Astrocyte (in vitro differentiated cells and primary cell): ENCODE results near the gene FMNL1. TPM values are rescaled to one million over a fixed set of nuclear protein-coding genes. Genes with fewer than 3 reads are reported as not detected.

Experiments used
- DNase-seq: peaks from one replicate; pipeline ENCODE4 v3.0.0-alpha.2; 2010; ENCODE audit warnings: low read depth
- FAIRE-seq: peaks from 2 replicates; lab custom pipeline; 2011; peaks lifted over from hg19 to GRCh38; lab: Jason Lieb, UNC
- H2AFZ ChIP-seq: 2 replicates; pipeline ENCODE4 v1.6.0; 2012; ENCODE audit warnings: low read depth, low read length, inconsistent platforms
- H3K27ac ChIP-seq: 2 replicates; pipeline ENCODE4 v1.5.1; 2011; ENCODE audit warnings: low read depth, low read length, inconsistent platforms
- H3K27me3 ChIP-seq: 2 replicates; pipeline ENCODE4 v1.6.0; 2011; ENCODE audit warnings: low read length, inconsistent platforms; ENCODE audit not compliant: insufficient read depth
- H3K36me3 ChIP-seq: 2 replicates; pipeline ENCODE4 v1.5.1; 2011; ENCODE audit warnings: low read length, inconsistent platforms; ENCODE audit not compliant: insufficient read depth
- H3K4me1 ChIP-seq: 2 replicates; pipeline ENCODE4 v1.5.1; 2011; ENCODE audit warnings: low read length, inconsistent platforms; ENCODE audit not compliant: insufficient read depth
- H3K4me2 ChIP-seq: 2 replicates; pipeline ENCODE4 v1.6.0; 2012; ENCODE audit warnings: low read length, inconsistent platforms
- H3K4me3 ChIP-seq: 2 replicates; pipeline ENCODE4 v1.5.1; 2011; ENCODE audit warnings: low read depth, mild to moderate bottlenecking, low read length, inconsistent platforms; ENCODE audit not compliant: insufficient read depth
- H3K79me2 ChIP-seq: 2 replicates; pipeline ENCODE4 v1.6.0; 2012; ENCODE audit warnings: mild to moderate bottlenecking, low read length, inconsistent platforms; ENCODE audit not compliant: insufficient read depth
- H3K9ac ChIP-seq: 2 replicates; pipeline ENCODE4 v1.6.0; 2012; ENCODE audit warnings: mild to moderate bottlenecking, low read length, inconsistent platforms
- H3K9me3 ChIP-seq: 2 replicates; pipeline ENCODE4 v1.5.1; 2012; ENCODE audit warnings: low read depth, mild to moderate bottlenecking, low read length, inconsistent platforms; ENCODE audit not compliant: insufficient read depth
- H4K20me1 ChIP-seq: 2 replicates; pipeline ENCODE4 v1.6.0; 2012; ENCODE audit warnings: low read length, inconsistent platforms; ENCODE audit not compliant: insufficient read depth
- H3K27ac Mint-ChIP-seq: one replicate; pipeline ENCODE4 v1.8.0; 2021; ENCODE audit warnings: mild to moderate bottlenecking, mixed read lengths; ENCODE audit not compliant: unreplicated experiment
- H3K27me3 Mint-ChIP-seq: one replicate; pipeline ENCODE4 v1.8.0; 2021; ENCODE audit warnings: low read depth, mixed read lengths; ENCODE audit not compliant: unreplicated experiment
- H3K36me3 Mint-ChIP-seq: one replicate; pipeline ENCODE4 v1.8.0; 2021; ENCODE audit warnings: low read depth, mixed read lengths; ENCODE audit not compliant: unreplicated experiment
- H3K4me1 Mint-ChIP-seq: one replicate; pipeline ENCODE4 v1.8.0; 2021; ENCODE audit warnings: low read depth, mixed read lengths; ENCODE audit not compliant: unreplicated experiment
- H3K4me3 Mint-ChIP-seq: one replicate; pipeline ENCODE4 v1.8.0; 2021; ENCODE audit warnings: mild to moderate bottlenecking, moderate library complexity, mixed read lengths; ENCODE audit not compliant: unreplicated experiment
- H3K9me3 Mint-ChIP-seq: one replicate; pipeline ENCODE4 v1.8.0; 2021; ENCODE audit warnings: mild to moderate bottlenecking, mixed read lengths; ENCODE audit not compliant: unreplicated experiment
- EZH2 ChIP-seq: IDR thresholded peaks from 2 replicates; pipeline ENCODE4 v1.6.1; 2012; ENCODE audit warnings: mild to moderate bottlenecking, low read length, inconsistent platforms; ENCODE audit not compliant: insufficient read depth
- total RNA-seq: library from RNA; stranded (reverse); gene quantifications from 2 replicates; pipeline ENCODE4 v1.2.1, GENCODE V29; 2021
- TF ChIP-seq, protein P1 (sequence below): IDR thresholded peaks from 2 replicates; pipeline ENCODE4 v1.5.1; 2011; ENCODE audit warnings: low read depth, mild to moderate bottlenecking, inconsistent platforms, low read length, moderate library complexity; ENCODE audit not compliant: insufficient read depth

Gene FMNL1
- total RNA-seq, 1 donor from 2014 or later, result 4.0 TPM

DNA sequence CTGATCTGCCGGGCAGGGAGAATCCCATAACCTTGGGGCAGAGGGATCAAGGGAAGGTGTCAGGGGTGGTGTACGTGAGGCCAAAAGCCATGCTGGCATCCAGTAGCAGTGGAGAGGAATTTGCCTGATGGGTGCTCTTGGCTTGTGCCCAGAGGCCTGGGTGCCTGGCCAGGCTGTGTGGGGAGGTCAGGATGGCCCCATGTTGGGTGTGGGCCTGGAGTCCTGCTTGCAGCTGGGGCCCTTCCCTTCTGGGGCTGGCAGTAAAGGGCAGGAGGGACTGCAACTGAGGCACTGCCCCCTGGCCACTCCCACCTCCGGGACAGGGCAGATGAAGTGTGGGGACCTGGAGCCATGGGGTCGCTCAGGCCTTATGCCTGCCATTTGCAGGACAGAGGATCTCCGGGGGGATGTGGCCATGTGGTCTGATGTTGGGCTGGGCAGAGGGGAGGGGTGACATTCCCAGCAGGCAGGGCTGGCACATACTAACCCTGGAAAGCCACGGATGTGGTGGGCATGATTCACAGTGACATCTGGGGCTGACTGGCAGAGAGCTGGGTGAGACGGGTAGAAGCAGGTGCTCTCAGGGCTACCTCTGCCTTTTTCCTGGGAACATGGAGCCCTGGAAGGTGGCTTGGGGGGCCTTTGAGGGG lies 3.5 kb downstream of the FMNL1 start:
- H3K9ac ChIP-seq, result no peak overlapping the region
- H3K27ac Mint-ChIP-seq, result no peak overlapping the region
- peaks cover 12% of the 10 kb centered on the region for H3K4me1 Mint-ChIP-seq
- no peak for TF ChIP-seq EZH2
- TF ChIP-seq, protein P1, sequence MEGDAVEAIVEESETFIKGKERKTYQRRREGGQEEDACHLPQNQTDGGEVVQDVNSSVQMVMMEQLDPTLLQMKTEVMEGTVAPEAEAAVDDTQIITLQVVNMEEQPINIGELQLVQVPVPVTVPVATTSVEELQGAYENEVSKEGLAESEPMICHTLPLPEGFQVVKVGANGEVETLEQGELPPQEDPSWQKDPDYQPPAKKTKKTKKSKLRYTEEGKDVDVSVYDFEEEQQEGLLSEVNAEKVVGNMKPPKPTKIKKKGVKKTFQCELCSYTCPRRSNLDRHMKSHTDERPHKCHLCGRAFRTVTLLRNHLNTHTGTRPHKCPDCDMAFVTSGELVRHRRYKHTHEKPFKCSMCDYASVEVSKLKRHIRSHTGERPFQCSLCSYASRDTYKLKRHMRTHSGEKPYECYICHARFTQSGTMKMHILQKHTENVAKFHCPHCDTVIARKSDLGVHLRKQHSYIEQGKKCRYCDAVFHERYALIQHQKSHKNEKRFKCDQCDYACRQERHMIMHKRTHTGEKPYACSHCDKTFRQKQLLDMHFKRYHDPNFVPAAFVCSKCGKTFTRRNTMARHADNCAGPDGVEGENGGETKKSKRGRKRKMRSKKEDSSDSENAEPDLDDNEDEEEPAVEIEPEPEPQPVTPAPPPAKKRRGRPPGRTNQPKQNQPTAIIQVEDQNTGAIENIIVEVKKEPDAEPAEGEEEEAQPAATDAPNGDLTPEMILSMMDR, result no peak
- no peaks in the 10 kb centered on the region for H4K20me1 ChIP-seq
- H2AFZ ChIP-seq, result no peak overlapping the region
- H3K4me1 ChIP-seq, result peaks cover 17% of the 10 kb centered on the region
- no peak overlapping the region for H3K27ac ChIP-seq
- H3K4me3 Mint-ChIP-seq, result no peak overlapping the region
- H3K27me3 ChIP-seq, result peaks cover 21% of the 10 kb centered on the region
- H3K27me3 Mint-ChIP-seq, result peaks cover 17% of the 10 kb centered on the region
- no peaks in the 10 kb centered on the region for H3K79me2 ChIP-seq
- no peaks in the 10 kb centered on the region for H3K9me3 Mint-ChIP-seq
- DNase-seq (no peak), FAIRE-seq (no peak)
- no peak overlapping the region for H3K4me3 ChIP-seq
- H3K4me2 ChIP-seq, result no peak overlapping the region
- no peaks in the 10 kb centered on the region for H3K36me3 ChIP-seq
- H3K9me3 ChIP-seq, result no peaks in the 10 kb centered on the region
- H3K36me3 Mint-ChIP-seq, result no peaks in the 10 kb centered on the region

DNA sequence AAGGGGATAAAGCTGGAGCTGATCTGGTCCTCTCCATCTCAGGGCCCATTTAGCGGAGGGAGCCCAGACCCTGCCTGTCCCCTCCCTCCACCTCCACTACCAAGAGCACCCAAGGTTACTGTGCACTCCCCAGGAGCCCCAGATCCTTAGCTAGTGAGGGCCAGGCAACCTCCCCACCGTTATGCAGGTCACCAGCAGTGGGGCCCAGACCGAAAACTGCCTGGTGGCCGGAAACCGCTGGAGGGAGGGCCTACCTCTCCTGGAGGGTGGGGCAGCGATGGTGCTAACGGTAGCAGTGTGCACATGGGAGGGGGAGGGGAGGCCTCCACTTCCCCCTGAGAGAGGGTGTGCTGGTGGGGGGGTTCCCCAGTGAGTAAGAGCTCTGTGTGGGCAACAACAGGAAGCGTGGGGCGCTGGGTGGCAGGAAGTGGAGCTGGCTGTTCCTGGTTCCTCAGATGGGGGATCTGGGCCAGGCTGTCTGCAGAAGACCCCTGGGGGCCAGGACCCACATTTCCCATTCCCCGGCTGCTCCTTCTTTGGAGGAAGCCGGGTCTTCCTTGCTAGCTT lies 4.4 kb downstream of the FMNL1 start:
- no peak for TF ChIP-seq EZH2
- TF ChIP-seq, protein P1, result no peak
- DNase-seq (no peak), FAIRE-seq (no peak)
- Histone ChIP-seq H3K4me1 (peaks cover 17% of the 10 kb centered on the region), H4K20me1 (no peaks in the 10 kb centered on the region), H3K36me3 (no peaks in the 10 kb centered on the region), H3K27ac (no peak overlapping the region), H3K27me3 (peaks cover 14% of the 10 kb centered on the region), H2AFZ (peak overlapping the region; percentile 9), H3K4me3 (no peak overlapping the region), H3K9ac (no peak overlapping the region), H3K4me2 (no peak overlapping the region), H3K9me3 (no peaks in the 10 kb centered on the region), H3K79me2 (no peaks in the 10 kb centered on the region)
- no peaks in the 10 kb centered on the region for H3K36me3 Mint-ChIP-seq
- peaks cover 12% of the 10 kb centered on the region for H3K27me3 Mint-ChIP-seq
- no peak overlapping the region for H3K4me3 Mint-ChIP-seq
- no peaks in the 10 kb centered on the region for H3K9me3 Mint-ChIP-seq
- H3K27ac Mint-ChIP-seq, result no peak overlapping the region
- H3K4me1 Mint-ChIP-seq, result peaks cover 12% of the 10 kb centered on the region

DNA sequence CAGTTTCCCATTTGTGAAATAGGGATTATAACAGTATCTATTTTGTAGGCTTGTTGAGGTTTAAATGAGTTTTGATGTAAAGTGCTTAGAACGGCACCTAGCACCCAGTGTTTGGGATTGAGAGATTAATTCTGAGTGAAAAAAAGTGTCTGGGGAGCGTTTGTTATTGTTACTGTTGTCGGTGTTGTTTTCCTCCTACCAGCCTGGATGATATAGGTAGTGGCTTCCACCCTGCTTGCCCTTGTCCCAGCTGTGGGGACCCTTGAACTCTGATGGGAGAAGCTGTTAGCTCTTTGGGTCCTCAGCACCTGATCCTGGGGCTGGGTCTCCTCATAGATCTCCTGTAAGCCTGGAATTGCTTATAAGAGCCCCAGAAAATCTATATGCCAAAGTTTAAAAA lies 4.9 kb downstream of the FMNL1 start:
- Mint-ChIP-seq H3K9me3 (no peaks in the 10 kb centered on the region), H3K4me1 (peaks cover 12% of the 10 kb centered on the region), H3K4me3 (no peak overlapping the region), H3K27ac (peak overlapping the region; percentile 72), H3K36me3 (no peaks in the 10 kb centered on the region), H3K27me3 (peaks cover 12% of the 10 kb centered on the region)
- TF ChIP-seq EZH2, result no peak
- TF ChIP-seq, protein P1, result no peak
- peaks cover 17% of the 10 kb centered on the region for H3K4me1 ChIP-seq
- no peaks in the 10 kb centered on the region for H3K79me2 ChIP-seq
- peaks cover 11% of the 10 kb centered on the region for H3K27me3 ChIP-seq
- DNase-seq (no peak), FAIRE-seq (no peak)
- no peak overlapping the region for H3K4me3 ChIP-seq
- H3K4me2 ChIP-seq, result no peak overlapping the region
- H3K9me3 ChIP-seq, result no peaks in the 10 kb centered on the region
- no peaks in the 10 kb centered on the region for H4K20me1 ChIP-seq
- H3K9ac ChIP-seq, result no peak overlapping the region
- no peaks in the 10 kb centered on the region for H3K36me3 ChIP-seq
- no peak overlapping the region for H3K27ac ChIP-seq
- no peak overlapping the region for H2AFZ ChIP-seq
